Glutamatergic neuron (in vitro differentiated cells): Measurements from ENCODE around the gene ATP2C1. TPM values are rescaled to one million over a fixed set of nuclear protein-coding genes. Genes with fewer than 3 reads are reported as not detected.

Source experiments
- DNase-seq: peaks from one replicate; pipeline ENCODE4 v3.0.0; 2022
- H3K27ac Mint-ChIP-seq: one replicate; pipeline ENCODE4 v1.8.0; 2020; ENCODE audit warnings: mild to moderate bottlenecking, mixed read lengths, inconsistent platforms; ENCODE audit not compliant: unreplicated experiment
- H3K27me3 Mint-ChIP-seq: one replicate; pipeline ENCODE4 v1.8.0; 2020; ENCODE audit warnings: mild to moderate bottlenecking, moderate library complexity, mixed read lengths, inconsistent platforms; ENCODE audit not compliant: unreplicated experiment
- H3K36me3 Mint-ChIP-seq: one replicate; pipeline ENCODE4 v1.8.0; 2020; ENCODE audit warnings: mild to moderate bottlenecking, mixed read lengths, inconsistent platforms; ENCODE audit not compliant: unreplicated experiment
- H3K4me1 Mint-ChIP-seq: one replicate; pipeline ENCODE4 v1.8.0; 2020; ENCODE audit warnings: mild to moderate bottlenecking, low read depth, mixed read lengths, inconsistent platforms; ENCODE audit not compliant: unreplicated experiment
- H3K4me3 Mint-ChIP-seq: one replicate; pipeline ENCODE4 v1.8.0; 2020; ENCODE audit warnings: mild to moderate bottlenecking, mixed read lengths, inconsistent platforms; ENCODE audit not compliant: unreplicated experiment
- H3K9me3 Mint-ChIP-seq: one replicate; pipeline ENCODE4 v1.8.0; 2020; ENCODE audit warnings: mild to moderate bottlenecking, moderate library complexity, mixed read lengths, inconsistent platforms; ENCODE audit not compliant: unreplicated experiment
- CTCF ChIP-seq: fragments of 200-600 bp; sonication (generic); IDR thresholded peaks from one replicate; pipeline ENCODE4 v1.5.0; 2021; ENCODE audit not compliant: partially characterized antibody, unreplicated experiment
- total RNA-seq: library from RNA; stranded (reverse); fragmentation: NEBNext Ultra II Directional; extraction: Animal tissue kit (Norgen Biotek cat#: 25700); gene quantifications from one replicate; pipeline ENCODE4 v1.2.1, GENCODE V29; 2021; ENCODE audit not compliant: unreplicated experiment

ATP2C1 gene
- total RNA-seq, 1 donor from 2014 or later = 130 TPM

- no peak for DNase-seq
- no peaks in the 10 kb centered on the region for H3K4me1 Mint-ChIP-seq
- H3K27me3 Mint-ChIP-seq = no peaks in the 10 kb centered on the region
- peaks cover 5% of the 10 kb centered on the region for H3K36me3 Mint-ChIP-seq
- H3K4me3 Mint-ChIP-seq = no peak overlapping the region
- H3K9me3 Mint-ChIP-seq = peaks cover 2% of the 10 kb centered on the region
- no peak overlapping the region for H3K27ac Mint-ChIP-seq
- no peak for TF ChIP-seq CTCF
Observed at GRCh38 chr3:130876594-130876993, 17.3 kb upstream of the ATP2C1 start.

GRCh38 chr3:130878464-130878863 lies 15.4 kb upstream of the ATP2C1 start:
- Mint-ChIP-seq H3K4me1 (no peaks in the 10 kb centered on the region), H3K9me3 (peaks cover 2% of the 10 kb centered on the region), H3K27ac (no peak overlapping the region), H3K4me3 (no peak overlapping the region), H3K27me3 (no peaks in the 10 kb centered on the region), H3K36me3 (peaks cover 5% of the 10 kb centered on the region)
- DNase-seq = no peak
- TF ChIP-seq CTCF = no peak

GRCh38 chr3:130889416-130889946 lies 4.4 kb upstream of the ATP2C1 start:
- DNase-seq = no peak
- H3K27me3 Mint-ChIP-seq = peaks cover 4% of the 10 kb centered on the region
- no peaks in the 10 kb centered on the region for H3K4me1 Mint-ChIP-seq
- peaks cover 13% of the 10 kb centered on the region for H3K36me3 Mint-ChIP-seq
- no peak for TF ChIP-seq CTCF
- no peak overlapping the region for H3K4me3 Mint-ChIP-seq
- no peak overlapping the region for H3K27ac Mint-ChIP-seq
- H3K9me3 Mint-ChIP-seq = peaks cover 7% of the 10 kb centered on the region

GRCh38 chr3:130892759-130893375 lies 1.0 kb upstream of the ATP2C1 start:
- H3K36me3 Mint-ChIP-seq = no peaks in the 10 kb centered on the region
- H3K4me3 Mint-ChIP-seq = peak overlapping the region; percentile 96
- H3K27me3 Mint-ChIP-seq = peaks cover 7% of the 10 kb centered on the region
- peaks cover 14% of the 10 kb centered on the region for H3K9me3 Mint-ChIP-seq
- H3K27ac Mint-ChIP-seq = peak overlapping the region; percentile 97
- H3K4me1 Mint-ChIP-seq = peaks cover 14% of the 10 kb centered on the region
- peak; percentile 88 for TF ChIP-seq CTCF
- peak; percentile 50 for DNase-seq
